Trophoblast cell (in vitro differentiated cells and primary cell): ENCODE measurements around the gene AUH.

ENCODE experiments used
- DNase-seq, 2 donors: peaks; one replicate each; pipeline ENCODE4 v3.0.0-alpha.2; 2016
- H2AFZ ChIP-seq: 2 replicates; pipeline ENCODE4 v1.6.1; 2013; ENCODE audit warnings: low read length, moderate library complexity, mild to moderate bottlenecking; ENCODE audit not compliant: insufficient read depth, poor library complexity
- H2AK5ac ChIP-seq: 2 replicates; pipeline ENCODE4 v1.6.1; 2013; ENCODE audit warnings: mild to moderate bottlenecking, low read length
- H2BK120ac ChIP-seq: 2 replicates; pipeline ENCODE4 v1.6.1; 2013; ENCODE audit warnings: low read length, mild to moderate bottlenecking, moderate library complexity; ENCODE audit not compliant: insufficient read depth, poor library complexity
- H2BK12ac ChIP-seq: 2 replicates; pipeline ENCODE4 v1.6.1; 2013; ENCODE audit warnings: mild to moderate bottlenecking, low read length, moderate library complexity
- H2BK5ac ChIP-seq: 2 replicates; pipeline ENCODE4 v1.6.1; 2013; ENCODE audit warnings: low read length, low read depth, moderate library complexity, mild to moderate bottlenecking; ENCODE audit not compliant: poor library complexity
- H3K14ac ChIP-seq: 2 replicates; pipeline ENCODE4 v1.6.1; 2013; ENCODE audit warnings: mild to moderate bottlenecking, low read length
- H3K18ac ChIP-seq: 2 replicates; pipeline ENCODE4 v1.6.1; 2013; ENCODE audit warnings: mild to moderate bottlenecking, low read length
- H3K23ac ChIP-seq: 2 replicates; pipeline ENCODE4 v1.6.1; 2013; ENCODE audit warnings: low read length
- H3K27ac ChIP-seq: 2 replicates; pipeline ENCODE4 v1.5.1; 2013; ENCODE audit warnings: low read depth, mild to moderate bottlenecking, inconsistent platforms, low read length, moderate library complexity
- H3K27me3 ChIP-seq: 2 replicates; pipeline ENCODE4 v1.6.1; 2013; ENCODE audit warnings: inconsistent platforms, mild to moderate bottlenecking, low read length, moderate library complexity; ENCODE audit not compliant: insufficient read depth
- H3K36me3 ChIP-seq, 2 experiments: 1 replicate in 1 of 2; 2 replicates in 1 of 2; pipeline ENCODE4 v1.6.1; 2013; ENCODE audit warnings: low read length in 2 of 2, mild to moderate bottlenecking in 2 of 2, moderate library complexity in 1 of 2; ENCODE audit not compliant: insufficient read depth in 2 of 2, control insufficient read depth in 1 of 2
- H3K4ac ChIP-seq: 2 replicates; pipeline ENCODE4 v1.6.1; 2013; ENCODE audit warnings: low read depth, mild to moderate bottlenecking, low read length, moderate library complexity
- H3K4me1 ChIP-seq, 2 experiments: 1 replicate in 1 of 2; 2 replicates in 1 of 2; pipeline ENCODE4 v1.6.1; 2013; ENCODE audit warnings: low read length in 2 of 2, mild to moderate bottlenecking in 2 of 2, moderate library complexity in 1 of 2; ENCODE audit not compliant: insufficient read depth in 2 of 2, control insufficient read depth in 1 of 2
- H3K4me2 ChIP-seq: 2 replicates; pipeline ENCODE4 v1.6.1; 2013; ENCODE audit warnings: inconsistent platforms, mild to moderate bottlenecking, low read length, moderate library complexity
- H3K4me3 ChIP-seq: 2 replicates; pipeline ENCODE4 v1.5.1; 2013; ENCODE audit warnings: mild to moderate bottlenecking, low read depth, low read length, inconsistent platforms
- H3K79me1 ChIP-seq: one replicate; pipeline ENCODE4 v1.6.1; 2013; ENCODE audit warnings: low read length
- H3K79me2 ChIP-seq: 2 replicates; pipeline ENCODE4 v1.6.1; 2013; ENCODE audit warnings: low read length, mild to moderate bottlenecking; ENCODE audit not compliant: control insufficient read depth, insufficient read depth, poor library complexity
- H3K9ac ChIP-seq: 2 replicates; pipeline ENCODE4 v1.6.1; 2013; ENCODE audit warnings: mild to moderate bottlenecking, low read length
- H3K9me3 ChIP-seq: 2 replicates; pipeline ENCODE4 v1.6.1; 2013; ENCODE audit warnings: low read depth, mild to moderate bottlenecking, control low read depth, inconsistent platforms, low read length; ENCODE audit not compliant: insufficient read depth
- H4K12ac ChIP-seq: 2 replicates; pipeline ENCODE4 v1.6.1; 2013; ENCODE audit warnings: low read depth, mild to moderate bottlenecking, low read length, moderate library complexity
- H4K8ac ChIP-seq: 2 replicates; pipeline ENCODE4 v1.6.1; 2013; ENCODE audit warnings: low read depth, mild to moderate bottlenecking, low read length, moderate library complexity
- H4K91ac ChIP-seq: one replicate; pipeline ENCODE4 v1.6.1; 2013; ENCODE audit warnings: low read depth, mild to moderate bottlenecking, low read length, moderate library complexity
- WGBS: extraction: QIAGEN DNeasy Blood & Tissue Kit; methylation state at CpG from one replicate; pipeline ENCODE4 v1.1.7; 2013; ENCODE audit warnings: missing lambda C conversion rate; ENCODE audit not compliant: insufficient read length, insufficient coverage; ENCODE audit errors: extremely low coverage; 5-methylcytosine and 5-hydroxymethylcytosine counted together

The AUH gene

DNA sequence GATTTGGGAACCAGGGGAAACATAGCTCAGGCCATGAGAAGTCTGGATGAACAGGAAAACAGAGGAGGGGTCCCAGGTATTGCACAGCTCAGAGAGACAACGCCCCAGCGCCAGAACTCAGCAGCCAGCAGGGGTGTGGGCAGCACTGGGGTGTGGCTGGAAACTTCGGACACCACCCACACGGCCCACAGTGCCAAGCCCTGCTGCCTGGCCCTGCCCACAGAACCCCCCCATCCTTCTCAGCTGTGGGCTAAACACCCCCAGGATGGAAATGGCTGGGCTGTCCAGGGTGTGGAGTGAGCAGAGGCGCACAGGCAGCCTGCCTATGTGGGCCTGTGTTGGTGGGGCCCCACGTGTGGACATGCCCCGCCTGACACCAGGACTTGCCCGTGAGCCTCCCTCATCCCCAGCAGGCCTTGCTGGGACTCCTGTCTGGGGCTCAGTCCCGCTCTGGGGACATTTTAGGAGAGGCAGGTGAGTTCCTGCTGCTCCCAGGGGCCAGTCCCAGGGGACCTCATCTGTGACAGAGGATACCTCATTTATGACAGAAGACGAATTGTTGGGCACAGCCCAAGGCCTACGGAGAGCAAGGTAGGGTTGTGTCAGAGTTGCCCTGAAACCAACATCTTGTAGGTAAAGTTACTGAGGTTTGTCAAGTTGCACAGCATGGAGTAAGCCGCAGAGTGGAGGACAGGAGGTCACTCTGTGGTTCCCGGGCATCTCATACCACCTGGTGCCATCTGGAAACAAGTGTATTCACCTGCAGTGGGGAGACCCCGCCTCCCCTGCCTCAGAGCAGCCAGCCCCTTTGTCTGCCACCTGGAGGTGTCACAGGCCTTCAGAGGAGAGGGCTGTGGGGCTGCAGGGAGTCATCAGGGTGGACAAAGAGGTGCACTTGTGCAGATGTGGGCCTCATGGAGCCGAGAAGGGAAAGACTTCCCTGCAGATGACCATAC lies 183.2 kb downstream of the AUH start:
- Histone ChIP-seq H3K23ac (no peak overlapping the region), H3K4me1 (peaks cover 0 to 5% of the 10 kb centered on the region in 2 experiments), H4K8ac (no peak overlapping the region), H3K9me3 (no peaks in the 10 kb centered on the region), H3K36me3 (no peaks in the 10 kb centered on the region), H2BK12ac (no peak overlapping the region), H2AK5ac (peak overlapping the region; percentile 33), H3K4me3 (no peak overlapping the region), H3K27ac (no peak overlapping the region), H3K4ac (no peak overlapping the region), H2BK120ac (no peak overlapping the region), H3K14ac (peak overlapping the region; percentile 22), H3K79me2 (no peaks in the 10 kb centered on the region), H3K4me2 (no peak overlapping the region), H4K91ac (peak overlapping the region; percentile 8), H3K18ac (no peak overlapping the region), H3K79me1 (peaks cover 2% of the 10 kb centered on the region), H3K27me3 (no peaks in the 10 kb centered on the region), H2BK5ac (no peak overlapping the region), H3K9ac (no peak overlapping the region), H4K12ac (no peak overlapping the region), H2AFZ (no peak overlapping the region)
- no CpG with 5 or more reads among the region's 15 CpGs for WGBS
- DNase-seq: no peak

DNA sequence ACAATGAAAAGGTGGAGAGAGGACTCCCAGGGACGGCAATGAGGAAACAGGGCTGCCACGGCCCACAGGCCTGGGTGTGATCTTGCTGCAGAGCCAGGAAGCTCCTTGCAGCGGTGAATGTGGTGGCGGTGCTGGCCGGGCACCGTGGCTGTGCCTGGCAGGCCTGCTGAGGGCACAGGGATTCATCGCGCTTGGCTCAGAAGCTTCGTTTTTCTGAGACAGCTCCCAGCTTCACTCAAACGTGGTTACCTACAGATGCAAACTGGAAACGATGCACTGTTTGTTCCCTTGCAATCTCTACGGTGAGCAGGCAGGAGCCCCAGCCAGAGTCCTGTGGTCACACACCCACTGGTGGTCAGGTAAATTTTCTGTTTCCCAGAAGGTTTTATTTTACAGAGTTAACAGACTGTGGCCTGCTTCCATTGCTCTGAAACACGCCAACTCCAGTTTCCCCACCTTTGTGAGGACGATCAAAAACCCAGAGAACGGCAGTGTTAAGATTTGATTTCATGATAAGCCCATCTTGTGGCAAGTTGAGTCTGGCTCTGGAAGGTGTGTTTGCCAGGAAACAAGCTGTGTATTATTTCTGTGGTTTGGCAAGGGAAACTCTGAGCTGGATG lies 183.9 kb downstream of the AUH start:
- Histone ChIP-seq H3K4me1 (peaks cover 0 to 5% of the 10 kb centered on the region in 2 experiments), H3K79me1 (peaks cover 2% of the 10 kb centered on the region), H3K14ac (no peak overlapping the region), H3K27ac (no peak overlapping the region), H3K9me3 (no peaks in the 10 kb centered on the region), H3K36me3 (no peaks in the 10 kb centered on the region), H2AK5ac (no peak overlapping the region), H2AFZ (no peak overlapping the region), H4K91ac (peak overlapping the region; percentile 8), H4K12ac (no peak overlapping the region), H3K4me3 (no peak overlapping the region), H3K9ac (no peak overlapping the region), H3K4me2 (no peak overlapping the region), H3K18ac (no peak overlapping the region), H2BK5ac (no peak overlapping the region), H3K79me2 (no peaks in the 10 kb centered on the region), H2BK120ac (no peak overlapping the region), H3K4ac (no peak overlapping the region), H4K8ac (no peak overlapping the region), H3K23ac (no peak overlapping the region), H2BK12ac (no peak overlapping the region), H3K27me3 (no peaks in the 10 kb centered on the region)
- WGBS: no CpG with 5 or more reads among the region's 15 CpGs
- DNase-seq: no peak

DNA sequence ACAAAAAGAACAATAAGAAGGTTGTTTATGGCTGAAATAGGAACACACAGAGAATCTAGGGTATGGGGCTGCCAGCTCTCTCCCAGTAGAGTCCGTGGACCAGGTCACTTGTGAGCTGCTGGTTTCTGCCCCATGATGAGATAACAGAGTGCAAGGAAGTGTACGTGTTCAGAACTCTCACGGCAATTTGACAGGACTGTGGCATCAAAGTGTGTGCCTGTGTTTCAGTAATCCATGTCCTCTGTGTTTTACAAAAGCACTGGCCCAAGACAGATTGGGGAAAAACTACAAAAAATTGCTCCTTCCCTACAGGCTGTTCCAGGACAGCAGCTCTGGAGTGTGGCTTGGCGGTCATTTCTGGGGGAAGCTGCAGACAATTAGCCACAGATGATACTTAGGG lies 184.6 kb downstream of the AUH start:
- H3K36me3 ChIP-seq: no peaks in the 10 kb centered on the region
- H3K4me2 ChIP-seq: no peak overlapping the region
- H3K4ac ChIP-seq: no peak overlapping the region
- peaks cover 2% of the 10 kb centered on the region for H3K79me1 ChIP-seq
- H3K9ac ChIP-seq: no peak overlapping the region
- H3K9me3 ChIP-seq: no peaks in the 10 kb centered on the region
- H3K27ac ChIP-seq: no peak overlapping the region
- H3K27me3 ChIP-seq: no peaks in the 10 kb centered on the region
- no peak overlapping the region for H4K8ac ChIP-seq
- no peak overlapping the region for H3K14ac ChIP-seq
- no peak overlapping the region for H3K18ac ChIP-seq
- WGBS: no CpG with 5 or more reads among the region's 4 CpGs
- no peak overlapping the region for H3K4me3 ChIP-seq
- no peak overlapping the region for H4K12ac ChIP-seq
- H2AK5ac ChIP-seq: no peak overlapping the region
- H2BK120ac ChIP-seq: no peak overlapping the region
- no peak overlapping the region for H4K91ac ChIP-seq
- DNase-seq: no peak
- H3K23ac ChIP-seq: no peak overlapping the region
- no peak overlapping the region for H2AFZ ChIP-seq
- no peaks in the 10 kb centered on the region for H3K79me2 ChIP-seq
- H3K4me1 ChIP-seq: peaks cover 0 to 5% of the 10 kb centered on the region in 2 experiments
- no peak overlapping the region for H2BK12ac ChIP-seq
- no peak overlapping the region for H2BK5ac ChIP-seq

DNA sequence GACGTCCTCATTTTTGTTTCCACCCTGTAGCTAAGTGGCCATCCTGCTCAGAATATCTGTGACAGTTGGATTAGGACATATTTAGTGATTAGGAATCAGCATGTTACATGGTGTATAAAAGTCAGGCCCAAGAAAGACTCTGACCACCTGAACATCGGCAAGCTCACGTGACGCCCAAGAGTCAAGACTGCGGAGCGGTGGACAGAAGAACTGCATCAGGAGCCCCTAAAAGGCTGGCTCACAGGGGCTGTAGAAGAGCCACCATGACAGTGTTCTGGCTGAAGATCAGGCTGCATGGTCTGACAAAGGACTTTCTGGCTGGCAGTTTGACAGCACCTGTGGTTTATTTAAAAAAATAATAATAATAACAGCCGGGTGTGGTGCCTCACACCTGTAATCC lies 185.3 kb downstream of the AUH start:
- H3K79me2 ChIP-seq: no peaks in the 10 kb centered on the region
- peaks cover 2% of the 10 kb centered on the region for H3K79me1 ChIP-seq
- H4K91ac ChIP-seq: no peak overlapping the region
- H3K9ac ChIP-seq: no peak overlapping the region
- peaks cover 0 to 5% of the 10 kb centered on the region in 2 experiments for H3K4me1 ChIP-seq
- no peak overlapping the region for H3K14ac ChIP-seq
- no peaks in the 10 kb centered on the region for H3K27me3 ChIP-seq
- H4K8ac ChIP-seq: no peak overlapping the region
- H3K36me3 ChIP-seq: no peaks in the 10 kb centered on the region
- WGBS: no CpG with 5 or more reads among the region's 7 CpGs
- H3K27ac ChIP-seq: no peak overlapping the region
- H3K18ac ChIP-seq: no peak overlapping the region
- no peak overlapping the region for H2BK120ac ChIP-seq
- H3K4ac ChIP-seq: no peak overlapping the region
- H2AK5ac ChIP-seq: no peak overlapping the region
- no peak overlapping the region for H2AFZ ChIP-seq
- no peak overlapping the region for H4K12ac ChIP-seq
- H2BK12ac ChIP-seq: no peak overlapping the region
- no peak overlapping the region for H2BK5ac ChIP-seq
- no peak for DNase-seq
- H3K4me3 ChIP-seq: no peak overlapping the region
- no peaks in the 10 kb centered on the region for H3K9me3 ChIP-seq
- no peak overlapping the region for H3K4me2 ChIP-seq
- H3K23ac ChIP-seq: no peak overlapping the region
